Endodermal cell (in vitro differentiated cells): ENCODE results near the gene ZNF629. TPM values are rescaled to one million over a fixed set of nuclear protein-coding genes. Genes with fewer than 3 reads are reported as not detected.

ENCODE experiments used
- DNase-seq: peaks from one replicate; pipeline ENCODE4 v3.0.0-alpha.2; 2017
- H3K27ac ChIP-seq: 2 replicates; pipeline ENCODE4 v1.5.1; 2013; ENCODE audit warnings: mild to moderate bottlenecking, low read depth, low read length, moderate library complexity
- H3K27me3 ChIP-seq: 2 replicates; pipeline ENCODE4 v1.6.1; 2013; ENCODE audit warnings: mild to moderate bottlenecking, low read length, moderate library complexity; ENCODE audit not compliant: insufficient read depth, control insufficient read depth, poor library complexity, severe bottlenecking
- H3K36me3 ChIP-seq: 2 replicates; pipeline ENCODE4 v1.7.0; 2013; ENCODE audit warnings: mild to moderate bottlenecking, low read length, moderate library complexity; ENCODE audit not compliant: control insufficient read depth, insufficient read depth
- H3K4me1 ChIP-seq: one replicate; pipeline ENCODE4 v1.7.0; 2013; ENCODE audit warnings: low read length; ENCODE audit not compliant: control insufficient read depth, insufficient read depth
- H3K4me3 ChIP-seq: 2 replicates; pipeline ENCODE4 v1.5.1; 2013; ENCODE audit warnings: mild to moderate bottlenecking, low read length, moderate library complexity
- H3K9ac ChIP-seq: 2 replicates; pipeline ENCODE4 v1.6.1; 2013; ENCODE audit warnings: mild to moderate bottlenecking, low read length, moderate library complexity; ENCODE audit not compliant: poor library complexity, severe bottlenecking; ENCODE audit errors: extremely low read depth
- H3K9me3 ChIP-seq: 2 replicates; pipeline ENCODE4 v1.6.1; 2013; ENCODE audit warnings: mild to moderate bottlenecking, low read length, moderate library complexity; ENCODE audit not compliant: control insufficient read depth
- H3K27ac Mint-ChIP-seq: 2 replicates; pipeline ENCODE4 v1.8.0; 2020; ENCODE audit warnings: mixed read lengths
- H3K27me3 Mint-ChIP-seq: 2 replicates; pipeline ENCODE4 v1.8.0; 2021; ENCODE audit warnings: mild to moderate bottlenecking, mixed read lengths; ENCODE audit not compliant: insufficient read depth
- H3K36me3 Mint-ChIP-seq: 2 replicates; pipeline ENCODE4 v1.8.0; 2020; ENCODE audit warnings: low read depth, mixed read lengths
- H3K4me1 Mint-ChIP-seq: 2 replicates; pipeline ENCODE4 v1.8.0; 2020; ENCODE audit warnings: mixed read lengths
- H3K4me3 Mint-ChIP-seq: 2 replicates; pipeline ENCODE4 v1.8.0; 2020; ENCODE audit warnings: mild to moderate bottlenecking, moderate library complexity, mixed read lengths
- H3K9me3 Mint-ChIP-seq: 2 replicates; pipeline ENCODE4 v1.8.0; 2020; ENCODE audit warnings: mild to moderate bottlenecking, mixed read lengths
- WGBS, 2 experiments: methylation state at CpG; one replicate each; pipeline versions ENCODE4 v1.1.5 to v1.1.7; 2013; ENCODE audit warnings: missing lambda C conversion rate in 2 of 2, mixed read lengths in 1 of 2; ENCODE audit not compliant: insufficient coverage in 1 of 2, insufficient read length in 1 of 2; 5-methylcytosine and 5-hydroxymethylcytosine counted together
- total RNA-seq, 2 donors: library from RNA; stranded (reverse); fragmentation: NEBNext Ultra II Directional in 1 of 2; extraction: Animal tissue kit (Norgen Biotek cat#: 25700) in 1 of 2; gene quantifications; 2 replicates in 1 of 2; 3 replicates in 1 of 2; pipeline ENCODE4 v1.2.1, GENCODE V29; 2021
- TF ChIP-seq, protein P1 (sequence below): fragments of 200-600 bp; sonication (generic); conservative IDR thresholded peaks from 2 replicates; pipeline ENCODE4 v1.5.0; 2021; ENCODE audit warnings: antibody characterized with exemption, mild to moderate bottlenecking

Gene ZNF629
- total RNA-seq, 2 donors from 2014 or later, result 31.8 to 33.3 TPM

DNA sequence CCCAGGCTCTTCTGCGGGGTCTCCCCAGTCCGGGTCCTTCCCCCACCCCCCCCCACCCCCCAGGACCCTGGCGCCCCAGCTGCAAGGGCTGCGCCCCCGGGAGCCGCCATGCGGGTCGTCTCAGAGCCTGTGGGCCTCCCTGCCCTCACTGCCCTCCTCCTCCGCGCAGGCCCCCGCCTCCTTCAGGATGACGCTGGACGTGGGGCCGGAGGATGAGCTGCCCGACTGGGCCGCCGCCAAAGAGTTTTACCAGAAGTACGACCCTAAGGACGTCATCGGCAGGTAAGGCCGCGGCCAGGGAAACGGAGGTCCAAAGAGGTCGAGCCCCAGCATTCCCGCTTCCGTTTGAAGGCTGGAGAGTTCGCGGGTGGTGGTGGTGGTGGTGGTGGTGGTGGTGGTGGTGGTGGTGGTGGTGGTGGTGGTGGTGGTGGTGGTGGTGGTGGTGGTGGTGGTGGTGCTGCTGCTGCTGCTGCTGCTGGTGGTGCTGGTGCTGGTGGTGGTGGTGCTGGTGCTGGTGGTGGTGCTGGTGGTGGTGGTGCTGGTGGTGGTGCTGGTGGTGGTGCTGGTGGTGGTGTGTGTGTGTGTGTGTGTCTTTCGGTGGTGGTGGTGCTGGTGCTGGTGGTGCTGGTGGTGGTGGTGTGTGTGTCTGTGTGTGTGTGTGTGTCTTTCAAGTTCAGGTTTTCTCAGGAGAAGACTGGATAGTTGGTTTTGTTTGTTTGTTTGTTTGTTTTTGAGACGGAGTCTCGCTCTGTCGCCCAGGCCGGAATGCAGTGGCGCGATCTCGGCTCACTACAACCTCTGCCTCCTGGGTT lies 38.2 kb downstream of the ZNF629 start:
- Histone ChIP-seq H3K4me3 (peak overlapping the region; percentile 75), H3K9ac (peak overlapping the region; percentile 30), H3K9me3 (no peaks in the 10 kb centered on the region), H3K27me3 (no peaks in the 10 kb centered on the region), H3K4me1 (no peaks in the 10 kb centered on the region), H3K36me3 (peaks cover 54% of the 10 kb centered on the region), H3K27ac (no peak overlapping the region)
- DNase-seq, result peak; percentile 49
- peak overlapping the region; percentile 86 for H3K4me3 Mint-ChIP-seq
- peak overlapping the region; percentile 95 for H3K27ac Mint-ChIP-seq
- TF ChIP-seq, protein P1, sequence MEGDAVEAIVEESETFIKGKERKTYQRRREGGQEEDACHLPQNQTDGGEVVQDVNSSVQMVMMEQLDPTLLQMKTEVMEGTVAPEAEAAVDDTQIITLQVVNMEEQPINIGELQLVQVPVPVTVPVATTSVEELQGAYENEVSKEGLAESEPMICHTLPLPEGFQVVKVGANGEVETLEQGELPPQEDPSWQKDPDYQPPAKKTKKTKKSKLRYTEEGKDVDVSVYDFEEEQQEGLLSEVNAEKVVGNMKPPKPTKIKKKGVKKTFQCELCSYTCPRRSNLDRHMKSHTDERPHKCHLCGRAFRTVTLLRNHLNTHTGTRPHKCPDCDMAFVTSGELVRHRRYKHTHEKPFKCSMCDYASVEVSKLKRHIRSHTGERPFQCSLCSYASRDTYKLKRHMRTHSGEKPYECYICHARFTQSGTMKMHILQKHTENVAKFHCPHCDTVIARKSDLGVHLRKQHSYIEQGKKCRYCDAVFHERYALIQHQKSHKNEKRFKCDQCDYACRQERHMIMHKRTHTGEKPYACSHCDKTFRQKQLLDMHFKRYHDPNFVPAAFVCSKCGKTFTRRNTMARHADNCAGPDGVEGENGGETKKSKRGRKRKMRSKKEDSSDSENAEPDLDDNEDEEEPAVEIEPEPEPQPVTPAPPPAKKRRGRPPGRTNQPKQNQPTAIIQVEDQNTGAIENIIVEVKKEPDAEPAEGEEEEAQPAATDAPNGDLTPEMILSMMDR, result no peak
- H3K36me3 Mint-ChIP-seq, result peaks cover 40% of the 10 kb centered on the region
- WGBS, 2 experiments, result 0 to 18% methylated on average over 5 to 31 of the region's 36 CpGs
- no peaks in the 10 kb centered on the region for H3K9me3 Mint-ChIP-seq
- H3K4me1 Mint-ChIP-seq, result peaks cover 5% of the 10 kb centered on the region
- no peaks in the 10 kb centered on the region for H3K27me3 Mint-ChIP-seq

- no peaks in the 10 kb centered on the region for H3K9me3 ChIP-seq
- TF ChIP-seq, protein P1, result no peak
- H3K9ac ChIP-seq, result peak within 1 kb of the TSS; percentile 56
- Mint-ChIP-seq H3K4me1 (peaks cover 5% of the 10 kb centered on the region), H3K9me3 (no peaks in the 10 kb centered on the region), H3K36me3 (peaks cover 42% of the 10 kb centered on the region), H3K27me3 (no peaks in the 10 kb centered on the region), H3K27ac (peak within 1 kb of the TSS; percentile 95), H3K4me3 (peak within 1 kb of the TSS; percentile 86)
- no peaks in the 10 kb centered on the region for H3K27me3 ChIP-seq
- peaks cover 50% of the 10 kb centered on the region for H3K36me3 ChIP-seq
- H3K4me1 ChIP-seq, result no peaks in the 10 kb centered on the region
- DNase-seq, result peak; percentile 100
- 9 to 16% methylated on average over 34 to 59 of the region's 60 CpGs for WGBS, 2 experiments
- H3K27ac ChIP-seq, result no peak within 1 kb of the TSS
- peak within 1 kb of the TSS; percentile 75 for H3K4me3 ChIP-seq
These were observed 39.0 kb downstream of the ZNF629 start, which contains the start of gene PHKG2 for GRCh38 chr16:30747799-30748633. Gene PHKG2 (plus strand): TSS chr16:30748425. CDS start chr16:30748821, 396 bp downstream.

GRCh38 chr16:30747331-30747730 lies 39.7 kb downstream of the ZNF629 start:
- no peaks in the 10 kb centered on the region for H3K9me3 Mint-ChIP-seq
- peak overlapping the region; percentile 95 for H3K27ac Mint-ChIP-seq
- peaks cover 5% of the 10 kb centered on the region for H3K4me1 Mint-ChIP-seq
- Histone ChIP-seq H3K27me3 (no peaks in the 10 kb centered on the region), H3K9me3 (no peaks in the 10 kb centered on the region), H3K4me1 (no peaks in the 10 kb centered on the region), H3K27ac (no peak overlapping the region), H3K36me3 (peaks cover 48% of the 10 kb centered on the region), H3K4me3 (peak overlapping the region; percentile 75), H3K9ac (peak overlapping the region; percentile 56)
- TF ChIP-seq, protein P1, result no peak
- H3K27me3 Mint-ChIP-seq, result no peaks in the 10 kb centered on the region
- no peak for DNase-seq
- peaks cover 42% of the 10 kb centered on the region for H3K36me3 Mint-ChIP-seq
- H3K4me3 Mint-ChIP-seq, result peak overlapping the region; percentile 86
- WGBS, 2 experiments, result 74% methylated on average over 2 to 3 of the region's 3 CpGs
